ENCODE measurements around the gene PITPNM3.

Gene PITPNM3

DNA sequence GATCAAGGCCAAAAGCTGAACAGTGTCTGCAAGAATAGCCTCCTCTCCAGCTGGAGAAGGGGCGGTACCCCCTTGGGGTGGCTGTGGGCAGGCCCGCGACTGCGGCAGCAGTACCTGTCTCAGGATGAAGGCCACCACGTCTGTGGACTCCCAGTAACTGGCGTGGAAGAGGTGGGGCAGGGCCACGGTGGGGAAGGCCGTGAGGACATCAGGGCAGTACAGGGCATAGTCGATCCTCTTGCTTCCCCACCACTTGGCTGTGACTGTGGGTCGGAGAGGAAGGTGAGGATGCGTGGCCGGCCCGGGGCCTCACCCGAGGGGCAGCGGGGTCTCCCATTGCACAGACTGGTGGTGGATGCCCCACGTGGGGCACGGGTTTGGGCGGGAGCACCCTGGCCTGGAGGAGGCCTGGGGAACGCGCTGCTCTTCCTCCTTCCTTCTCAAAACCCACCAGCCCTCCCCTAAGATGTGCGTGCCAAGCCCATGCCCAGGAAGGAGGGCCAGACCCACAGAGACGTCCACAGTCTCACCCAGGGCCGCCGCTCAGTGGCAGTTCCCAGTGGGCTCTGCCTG, 86.1 kb downstream of the PITPNM3 start:
- no peak for TF ChIP-seq PPARA (CRISPR knock-in tag; IDR thresholded peaks at IDR 0.05; ENCODE audit: borderline replicate concordance)
- no peak for TF ChIP-seq ZNF70 (CRISPR knock-in tag; IDR thresholded peaks at IDR 0.05)
- TF ChIP-seq, protein P1, sequence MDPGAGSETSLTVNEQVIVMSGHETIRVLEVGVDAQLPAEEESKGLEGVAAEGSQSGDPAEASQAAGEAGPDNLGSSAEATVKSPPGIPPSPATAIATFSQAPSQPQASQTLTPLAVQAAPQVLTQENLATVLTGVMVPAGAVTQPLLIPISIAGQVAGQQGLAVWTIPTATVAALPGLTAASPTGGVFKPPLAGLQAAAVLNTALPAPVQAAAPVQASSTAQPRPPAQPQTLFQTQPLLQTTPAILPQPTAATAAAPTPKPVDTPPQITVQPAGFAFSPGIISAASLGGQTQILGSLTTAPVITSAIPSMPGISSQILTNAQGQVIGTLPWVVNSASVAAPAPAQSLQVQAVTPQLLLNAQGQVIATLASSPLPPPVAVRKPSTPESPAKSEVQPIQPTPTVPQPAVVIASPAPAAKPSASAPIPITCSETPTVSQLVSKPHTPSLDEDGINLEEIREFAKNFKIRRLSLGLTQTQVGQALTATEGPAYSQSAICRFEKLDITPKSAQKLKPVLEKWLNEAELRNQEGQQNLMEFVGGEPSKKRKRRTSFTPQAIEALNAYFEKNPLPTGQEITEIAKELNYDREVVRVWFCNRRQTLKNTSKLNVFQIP (CRISPR knock-in tag; IDR thresholded peaks at IDR 0.05; ENCODE audit: borderline replicate concordance, low read depth): no peak
- no peak for TF ChIP-seq ESRRG (CRISPR knock-in tag; IDR thresholded peaks at IDR 0.05)
- no peak for TF ChIP-seq OSR1 (CRISPR knock-in tag; IDR thresholded peaks at IDR 0.05)
- no peak for TF ChIP-seq TCF4 (CRISPR knock-in tag; IDR thresholded peaks at IDR 0.05; ENCODE audit: borderline replicate concordance)
- no peak for TF ChIP-seq ZFP30 (CRISPR knock-in tag; IDR thresholded peaks at IDR 0.05)
- TF ChIP-seq ZFP3 (CRISPR knock-in tag; IDR thresholded peaks at IDR 0.05): no peak
- no peak for ATAC-seq

DNA sequence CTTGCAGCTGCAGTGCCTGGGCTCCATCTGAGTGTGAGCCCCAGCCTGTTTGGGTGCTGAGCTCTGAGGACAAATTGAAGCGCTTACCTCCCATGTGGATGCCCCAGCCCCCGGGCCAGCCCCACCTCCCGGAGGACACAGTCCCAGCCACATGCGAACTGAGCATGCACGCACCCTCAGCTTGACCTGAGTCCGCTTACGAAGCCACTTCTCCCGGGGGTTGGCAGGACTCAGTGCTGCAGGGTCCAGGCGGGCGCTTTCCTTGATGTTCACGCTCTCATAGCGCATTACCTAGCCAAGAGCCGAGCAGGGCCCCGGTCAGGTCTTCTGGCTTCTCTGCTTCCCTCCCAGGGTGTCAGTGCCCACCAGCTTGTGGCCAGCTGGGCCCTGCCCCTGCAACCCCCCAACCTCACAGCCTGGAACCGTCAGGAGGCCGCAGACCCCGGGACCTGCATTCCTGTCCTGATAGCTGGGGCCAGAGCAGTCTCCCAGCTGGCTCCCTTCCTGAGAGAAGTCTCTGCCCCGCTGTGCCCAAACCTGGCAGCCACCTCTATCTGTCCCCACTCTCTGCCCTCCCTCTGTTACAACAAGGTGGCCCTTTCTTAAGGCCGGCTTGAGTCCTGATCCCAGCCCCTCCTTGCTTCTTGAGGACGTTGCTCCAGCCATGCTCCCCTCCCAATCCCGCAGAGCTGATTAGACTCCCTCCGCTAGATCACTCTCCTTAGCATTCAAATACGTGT, 88.1 kb downstream of the PITPNM3 start:
- TF ChIP-seq SNAI2 (CRISPR knock-in tag; IDR thresholded peaks at IDR 0.05) (no peak), RARB (CRISPR knock-in tag; IDR thresholded peaks at IDR 0.05) (no peak), PPARA (CRISPR knock-in tag; IDR thresholded peaks at IDR 0.05; ENCODE audit: borderline replicate concordance) (no peak), TCF4 (CRISPR knock-in tag; IDR thresholded peaks at IDR 0.05; ENCODE audit: borderline replicate concordance) (no peak), ESRRG (CRISPR knock-in tag; IDR thresholded peaks at IDR 0.05) (no peak), OSR1 (CRISPR knock-in tag; IDR thresholded peaks at IDR 0.05) (no peak), ISL1 (CRISPR knock-in tag; IDR thresholded peaks at IDR 0.05) (no peak), BACH2 (CRISPR knock-in tag; IDR thresholded peaks at IDR 0.05; ENCODE audit: borderline replicate concordance) (no peak), GLIS3 (CRISPR knock-in tag; IDR thresholded peaks at IDR 0.05) (no peak), ZFP30 (CRISPR knock-in tag; IDR thresholded peaks at IDR 0.05) (no peak)
- TF ChIP-seq, protein P1 (CRISPR knock-in tag; IDR thresholded peaks at IDR 0.05; ENCODE audit: borderline replicate concordance, low read depth): no peak
- TF ChIP-seq, protein P2, sequence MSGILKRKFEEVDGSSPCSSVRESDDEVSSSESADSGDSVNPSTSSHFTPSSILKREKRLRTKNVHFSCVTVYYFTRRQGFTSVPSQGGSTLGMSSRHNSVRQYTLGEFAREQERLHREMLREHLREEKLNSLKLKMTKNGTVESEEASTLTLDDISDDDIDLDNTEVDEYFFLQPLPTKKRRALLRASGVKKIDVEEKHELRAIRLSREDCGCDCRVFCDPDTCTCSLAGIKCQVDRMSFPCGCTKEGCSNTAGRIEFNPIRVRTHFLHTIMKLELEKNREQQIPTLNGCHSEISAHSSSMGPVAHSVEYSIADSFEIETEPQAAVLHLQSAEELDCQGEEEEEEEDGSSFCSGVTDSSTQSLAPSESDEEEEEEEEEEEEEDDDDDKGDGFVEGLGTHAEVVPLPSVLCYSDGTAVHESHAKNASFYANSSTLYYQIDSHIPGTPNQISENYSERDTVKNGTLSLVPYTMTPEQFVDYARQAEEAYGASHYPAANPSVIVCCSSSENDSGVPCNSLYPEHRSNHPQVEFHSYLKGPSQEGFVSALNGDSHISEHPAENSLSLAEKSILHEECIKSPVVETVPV (CRISPR knock-in tag; IDR thresholded peaks at IDR 0.05): no peak
- TF ChIP-seq, protein P3, sequence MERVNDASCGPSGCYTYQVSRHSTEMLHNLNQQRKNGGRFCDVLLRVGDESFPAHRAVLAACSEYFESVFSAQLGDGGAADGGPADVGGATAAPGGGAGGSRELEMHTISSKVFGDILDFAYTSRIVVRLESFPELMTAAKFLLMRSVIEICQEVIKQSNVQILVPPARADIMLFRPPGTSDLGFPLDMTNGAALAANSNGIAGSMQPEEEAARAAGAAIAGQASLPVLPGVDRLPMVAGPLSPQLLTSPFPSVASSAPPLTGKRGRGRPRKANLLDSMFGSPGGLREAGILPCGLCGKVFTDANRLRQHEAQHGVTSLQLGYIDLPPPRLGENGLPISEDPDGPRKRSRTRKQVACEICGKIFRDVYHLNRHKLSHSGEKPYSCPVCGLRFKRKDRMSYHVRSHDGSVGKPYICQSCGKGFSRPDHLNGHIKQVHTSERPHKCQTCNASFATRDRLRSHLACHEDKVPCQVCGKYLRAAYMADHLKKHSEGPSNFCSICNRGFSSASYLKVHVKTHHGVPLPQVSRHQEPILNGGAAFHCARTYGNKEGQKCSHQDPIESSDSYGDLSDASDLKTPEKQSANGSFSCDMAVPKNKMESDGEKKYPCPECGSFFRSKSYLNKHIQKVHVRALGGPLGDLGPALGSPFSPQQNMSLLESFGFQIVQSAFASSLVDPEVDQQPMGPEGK (CRISPR knock-in tag; IDR thresholded peaks at IDR 0.05; ENCODE audit: borderline replicate concordance): no peak
- no peak for ATAC-seq

DNA sequence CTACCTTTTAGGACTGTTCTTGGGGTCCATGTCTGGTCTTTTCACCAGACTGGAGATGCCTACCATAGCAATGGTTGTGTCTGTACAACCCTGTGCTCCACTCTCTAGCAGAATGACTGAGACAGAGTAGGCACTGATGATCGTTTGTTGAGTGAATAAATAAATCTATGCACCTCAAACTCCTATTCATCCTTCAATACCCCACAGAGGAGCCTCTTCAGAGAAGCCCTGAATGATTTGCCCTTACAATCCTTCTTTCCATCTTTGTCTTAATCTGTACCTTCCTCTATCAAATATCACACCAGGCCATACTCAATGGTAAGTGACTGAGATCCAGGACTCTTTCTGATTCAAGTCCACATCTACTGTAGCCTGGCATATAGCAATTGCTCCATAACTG, 88.8 kb downstream of the PITPNM3 start:
- no peak for ATAC-seq
- TF ChIP-seq ARNTL (CRISPR knock-in tag; IDR thresholded peaks at IDR 0.05; ENCODE audit: borderline replicate concordance, low read depth): no peak
- peak; percentile 94 for TF ChIP-seq ZFP3 (CRISPR knock-in tag; IDR thresholded peaks at IDR 0.05)

DNA sequence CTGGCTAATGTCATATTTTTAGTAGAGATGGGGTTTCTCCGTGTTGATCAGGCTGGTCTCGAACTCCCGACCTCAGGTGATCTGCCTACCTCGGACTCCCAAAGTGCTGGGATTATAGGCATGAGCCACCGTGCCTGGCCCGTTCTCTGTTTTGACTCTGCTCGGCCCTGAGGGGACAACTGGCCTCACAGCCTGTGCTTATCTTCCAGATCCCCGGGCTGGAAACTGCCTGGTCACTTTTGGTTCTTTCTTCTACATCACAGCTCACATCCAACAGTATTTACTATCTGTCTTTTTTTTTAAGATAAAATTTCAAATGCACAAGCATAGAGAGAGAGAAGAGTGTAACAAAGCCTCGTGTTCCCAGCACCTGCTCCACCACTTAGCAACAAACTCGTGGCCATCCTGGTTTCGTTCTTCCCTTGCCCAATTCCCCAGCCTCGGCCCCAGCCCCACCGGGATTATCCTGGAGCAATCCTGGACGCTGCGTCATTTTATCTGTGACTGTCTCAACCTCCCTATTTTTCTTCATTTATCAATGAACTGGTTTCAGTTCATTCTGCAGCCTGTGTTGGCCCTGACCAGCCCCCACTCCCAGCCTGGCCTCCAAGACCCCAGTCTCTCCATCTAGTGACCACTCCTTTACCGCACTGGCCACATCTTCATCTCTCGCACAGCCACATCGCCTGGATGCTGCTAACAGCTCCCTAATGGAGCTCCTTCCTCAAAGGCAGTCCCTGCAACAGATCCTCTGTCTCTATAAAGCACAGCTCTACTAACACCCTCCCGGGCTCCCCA, 91.0 kb downstream of the PITPNM3 start:
- ATAC-seq: no peak
- TF ChIP-seq CSDC2 (CRISPR knock-in tag; IDR thresholded peaks at IDR 0.05): no peak
- TF ChIP-seq, protein P4, sequence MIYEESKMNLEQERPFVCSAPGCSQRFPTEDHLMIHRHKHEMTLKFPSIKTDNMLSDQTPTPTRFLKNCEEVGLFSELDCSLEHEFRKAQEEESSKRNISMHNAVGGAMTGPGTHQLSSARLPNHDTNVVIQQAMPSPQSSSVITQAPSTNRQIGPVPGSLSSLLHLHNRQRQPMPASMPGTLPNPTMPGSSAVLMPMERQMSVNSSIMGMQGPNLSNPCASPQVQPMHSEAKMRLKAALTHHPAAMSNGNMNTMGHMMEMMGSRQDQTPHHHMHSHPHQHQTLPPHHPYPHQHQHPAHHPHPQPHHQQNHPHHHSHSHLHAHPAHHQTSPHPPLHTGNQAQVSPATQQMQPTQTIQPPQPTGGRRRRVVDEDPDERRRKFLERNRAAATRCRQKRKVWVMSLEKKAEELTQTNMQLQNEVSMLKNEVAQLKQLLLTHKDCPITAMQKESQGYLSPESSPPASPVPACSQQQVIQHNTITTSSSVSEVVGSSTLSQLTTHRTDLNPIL (CRISPR knock-in tag; IDR thresholded peaks at IDR 0.05; ENCODE audit: low read depth): no peak
- TF ChIP-seq TOX (CRISPR knock-in tag; IDR thresholded peaks at IDR 0.05; ENCODE audit: borderline replicate concordance): no peak
- TF ChIP-seq, protein P2 (CRISPR knock-in tag; IDR thresholded peaks at IDR 0.05): no peak
- no peak for TF ChIP-seq ZFP3 (CRISPR knock-in tag; IDR thresholded peaks at IDR 0.05)
- TF ChIP-seq ESRRG (CRISPR knock-in tag; IDR thresholded peaks at IDR 0.05): no peak
- TF ChIP-seq ZFP30 (CRISPR knock-in tag; IDR thresholded peaks at IDR 0.05): no peak
- no peak for TF ChIP-seq ARNTL (CRISPR knock-in tag; IDR thresholded peaks at IDR 0.05; ENCODE audit: borderline replicate concordance, low read depth)
- TF ChIP-seq RARB (CRISPR knock-in tag; IDR thresholded peaks at IDR 0.05): no peak
- no peak for TF ChIP-seq BACH2 (CRISPR knock-in tag; IDR thresholded peaks at IDR 0.05; ENCODE audit: borderline replicate concordance)
- no peak for TF ChIP-seq OSR1 (CRISPR knock-in tag; IDR thresholded peaks at IDR 0.05)
- no peak for TF ChIP-seq ZC3H10 (CRISPR knock-in tag; IDR thresholded peaks at IDR 0.05)
- TF ChIP-seq TCF4 (CRISPR knock-in tag; IDR thresholded peaks at IDR 0.05; ENCODE audit: borderline replicate concordance): no peak
- TF ChIP-seq ZNF565 (CRISPR knock-in tag; conservative IDR thresholded peaks at IDR 0.05; ENCODE audit: low read depth): no peak

All from SK-N-SH treated with all-trans-retinoic acid at 6 μM for 48 hours (cell line).